ENCODE results near the gene VWA5B1. TPM values are rescaled to one million over a fixed set of nuclear protein-coding genes. Genes with fewer than 3 reads are reported as not detected.

VWA5B1 gene
- total and polyA plus RNA-seq, 2 of the 8 experiments (the other 6 are each of a cell fraction or from before 2014, with no cell fraction given): 0.54 to 2.3 TPM

GRCh38 chr1:20382711-20383110 lies 92.0 kb downstream of the VWA5B1 start:
- H3K9me3 ChIP-seq (ENCODE audit: insufficient read depth in 2 of 2, low read depth in 1 of 2, low read length in 1 of 2): no peaks in the 10 kb centered on the region
- H3K4me1 ChIP-seq (replicated peaks in 1 of 4; ENCODE audit: control insufficient read depth in 3 of 4, insufficient read depth in 4 of 4, low read length in 3 of 4): peaks cover 0 to 7% (median 3%) of the 10 kb centered on the region in 4 experiments; a peak in 3 of 7 replicates
- H3K4me3 ChIP-seq (ENCODE audit: extremely low read depth in 1 of 4, insufficient read depth in 2 of 4, low read depth in 3 of 4, low read length in 4 of 4): no peak overlapping the region
- H3K4me2 ChIP-seq (ENCODE audit: insufficient read depth in 1 of 2, low read depth in 2 of 2, low read length in 2 of 2): no peak overlapping the region
- H3K9ac ChIP-seq (replicated peaks in 1 of 4; ENCODE audit: extremely low read depth in 1 of 4, low read depth in 3 of 4, low read length in 3 of 4): no peak overlapping the region
- no peak overlapping the region for H2BK20ac ChIP-seq (ENCODE audit: low read length)
- H3K14ac ChIP-seq (ENCODE audit: insufficient read length): no peak overlapping the region
- WGBS, 2 experiments (ENCODE audit: extremely low coverage in 1 of 2, insufficient coverage in 1 of 2, insufficient read length in 1 of 2, insufficient replicate concordance in 2 of 2, low coverage in 1 of 2, low lambda C conversion rate in 2 of 2, missing lambda C conversion rate in 1 of 2): 89% methylated on average over 8 of the region's 8 CpGs; no CpG with 5 or more reads in 1 of the 2 experiments
- peaks cover 4% of the 10 kb centered on the region; the same call in 1 of the 2 replicates for H3K23me2 ChIP-seq (ENCODE audit: low read depth, low read length)
- H3K36me3 ChIP-seq (ENCODE audit: control insufficient read depth in 2 of 4, insufficient read depth in 4 of 4, low read length in 3 of 4): no peaks in the 10 kb centered on the region
- H3K79me2 ChIP-seq (ENCODE audit: control insufficient read depth in 1 of 2, insufficient read depth in 2 of 2, low read length in 2 of 2): no peaks in the 10 kb centered on the region
- H3K79me1 ChIP-seq (ENCODE audit: low read depth, low read length): no peaks in the 10 kb centered on the region
- no peak overlapping the region for H2BK12ac ChIP-seq (ENCODE audit: low read depth, low read length)
- no peak overlapping the region for H3K4ac ChIP-seq (replicated peaks; ENCODE audit: insufficient read length, low read depth, low read length)
- ChIA-PET POLR2A (ENCODE audit: partially characterized antibody) (no interaction called here), CTCF (ENCODE audit: partially characterized antibody) (interaction anchor here (1.0 to 8.3 kb wide), 6 partner anchors 8 to 170 kb away, joined by 3 to 44 read pairs (median 4); no protein-coding TSS in a partner anchor)
- no peak overlapping the region for H2BK120ac ChIP-seq (replicated peaks; ENCODE audit: low read depth, low read length)
- H4K8ac ChIP-seq (ENCODE audit: extremely low read depth, insufficient read depth, low read length): no peak overlapping the region
- no peak for DNase-seq (ENCODE audit: low read depth in 1 of 2, low spot score in 2 of 2)
- H4K5ac ChIP-seq (ENCODE audit: insufficient read length, low read depth, low read length): no peak overlapping the region
- no peak for TF ChIP-seq PHF8 (conservative IDR thresholded peaks at IDR 0.05; ENCODE audit: low read depth, low read length)
- TF ChIP-seq TAF7 (optimal IDR thresholded peaks at IDR 0.05; ENCODE audit: borderline replicate concordance, low read depth, low read length): no peak
- no peak for TF ChIP-seq TAF1 (IDR thresholded peaks at IDR 0.05; ENCODE audit: low read depth, low read length)
- no peak for TF ChIP-seq EP300 (IDR thresholded peaks at IDR 0.05; ENCODE audit: borderline replicate concordance in 1 of 2, low read depth in 2 of 2, low read length in 2 of 2)
- no peak for TF ChIP-seq E2F6 (IDR thresholded peaks at IDR 0.05)
- no peak for TF ChIP-seq ATF3 (IDR thresholded peaks at IDR 0.05; ENCODE audit: insufficient read depth, low read depth, low read length)
- H3K56ac ChIP-seq (replicated peaks; ENCODE audit: insufficient read length, low read depth, low read length): no peak overlapping the region
- FAIRE-seq: no peak
- no peak overlapping the region for H3K18ac ChIP-seq (ENCODE audit: extremely low read depth, low read length)
- H3K27ac ChIP-seq (ENCODE audit: low read depth, low read length): no peak overlapping the region
- no peak overlapping the region; the same call in 1 of the 2 replicates for H2AK5ac ChIP-seq (ENCODE audit: low read depth, low read length)
- no peak overlapping the region for H2BK15ac ChIP-seq (ENCODE audit: low read length)
- H3K23ac ChIP-seq (ENCODE audit: insufficient read length): no peak overlapping the region
- peaks cover 0 to 3% of the 10 kb centered on the region in 2 experiments for H4K20me1 ChIP-seq (replicated peaks in 1 of 2; ENCODE audit: control insufficient read depth in 1 of 2, insufficient read depth in 2 of 2, low read length in 2 of 2)
- H2BK5ac ChIP-seq (ENCODE audit: low read depth, low read length): no peak overlapping the region
- H3K27me3 ChIP-seq (replicated peaks in 1 of 4; ENCODE audit: control insufficient read depth in 3 of 4, extremely low read depth in 1 of 4, insufficient read depth in 3 of 4, low read length in 3 of 4): peaks cover 0 to 4% (median 0%) of the 10 kb centered on the region in 4 experiments; a peak in 4 of 7 replicates
- no peak overlapping the region for H2AFZ ChIP-seq (ENCODE audit: low read length)
- no peak overlapping the region for H4K91ac ChIP-seq (replicated peaks; ENCODE audit: insufficient read length, low read length)

Data from H1 (cell line).